IPS-20b (cell line): ENCODE data around the gene ATRX.
"Not testable (repeated sequence)": the region's sequence is repeated elsewhere in the genome, so short reads cannot be mapped to it uniquely, and the experiment has no call there.

ENCODE experiments used
- H3K27ac ChIP-seq: one replicate; pipeline ENCODE4 v1.5.1; 2013; ENCODE audit warnings: low read length
- H3K27me3 ChIP-seq: 2 replicates; pipeline ENCODE4 v1.6.1; 2013; ENCODE audit warnings: mild to moderate bottlenecking, low read length, inconsistent platforms; ENCODE audit not compliant: insufficient read depth
- H3K36me3 ChIP-seq: 2 replicates; pipeline ENCODE4 v1.6.1; 2013; ENCODE audit warnings: low read depth, mild to moderate bottlenecking, inconsistent platforms, low read length, moderate library complexity; ENCODE audit not compliant: insufficient read depth
- H3K4me1 ChIP-seq: 2 replicates; pipeline ENCODE4 v1.6.1; 2013; ENCODE audit warnings: mild to moderate bottlenecking, control low read depth, inconsistent platforms, low read length, moderate library complexity; ENCODE audit not compliant: insufficient read depth
- H3K4me3 ChIP-seq: 2 replicates; pipeline ENCODE4 v1.5.1; 2013; ENCODE audit warnings: mild to moderate bottlenecking, low read length, inconsistent platforms
- H3K9ac ChIP-seq: 2 replicates; pipeline ENCODE4 v1.6.1; 2013; ENCODE audit warnings: low read depth, mild to moderate bottlenecking, inconsistent platforms, low read length, moderate library complexity
- H3K9me3 ChIP-seq: 2 replicates; pipeline ENCODE4 v1.6.1; 2013; ENCODE audit warnings: mild to moderate bottlenecking, low read depth, low read length, inconsistent platforms; ENCODE audit not compliant: insufficient read depth

The ATRX gene

GRCh38 chrX:77597511-77597910 is 188.5 kb downstream of the ATRX start:
- Histone ChIP-seq H3K4me3 (no peak overlapping the region), H3K27me3 (no peaks in the 10 kb centered on the region), H3K4me1 (no peaks in the 10 kb centered on the region), H3K9me3 (no peaks in the 10 kb centered on the region), H3K36me3 (peaks cover 29% of the 10 kb centered on the region; the same call in 1 of the 2 replicates), H3K9ac (no peak overlapping the region), H3K27ac (no peak overlapping the region)

GRCh38 chrX:77597090-77597489 is 188.9 kb downstream of the ATRX start:
- Histone ChIP-seq H3K4me3 (no peak overlapping the region), H3K9ac (no peak overlapping the region), H3K27ac (no peak overlapping the region), H3K4me1 (no peaks in the 10 kb centered on the region), H3K27me3 (no peaks in the 10 kb centered on the region), H3K9me3 (no peaks in the 10 kb centered on the region), H3K36me3 (peaks cover 29% of the 10 kb centered on the region; the same call in 1 of the 2 replicates)

- Histone ChIP-seq H3K27ac (no peak overlapping the region), H3K36me3 (peaks cover 29% of the 10 kb centered on the region; the same call in 1 of the 2 replicates), H3K9me3 (no peaks in the 10 kb centered on the region), H3K4me1 (no peaks in the 10 kb centered on the region), H3K27me3 (no peaks in the 10 kb centered on the region), H3K9ac (no peak overlapping the region), H3K4me3 (no peak overlapping the region)
Observed at GRCh38 chrX:77595848-77596247, 190.2 kb downstream of the ATRX start.

GRCh38 chrX:77572322-77572721 is 213.7 kb downstream of the ATRX start:
- Histone ChIP-seq H3K4me3 (no peak overlapping the region), H3K36me3 (peaks cover 26% of the 10 kb centered on the region; the same call in 1 of the 2 replicates), H3K4me1 (no peaks in the 10 kb centered on the region; the same call in 1 of the 2 replicates), H3K27ac (no peak overlapping the region), H3K27me3 (no peaks in the 10 kb centered on the region), H3K9ac (no peak overlapping the region), H3K9me3 (no peaks in the 10 kb centered on the region)

- peaks cover 7% of the 10 kb centered on the region; the same call in 1 of the 2 replicates for H3K36me3 ChIP-seq
- H3K9me3 ChIP-seq = no peaks in the 10 kb centered on the region
- no peaks in the 10 kb centered on the region for H3K4me1 ChIP-seq
- H3K27me3 ChIP-seq = no peaks in the 10 kb centered on the region
- no peak overlapping the region for H3K9ac ChIP-seq
- no peak overlapping the region for H3K4me3 ChIP-seq
- no peak overlapping the region for H3K27ac ChIP-seq
Observed at GRCh38 chrX:77565278-77565677, 220.7 kb downstream of the ATRX start.

- no peak overlapping the region for H3K27ac ChIP-seq
Observed at GRCh38 chrX:77564823-77565222, 221.2 kb downstream of the ATRX start.

GRCh38 chrX:77561372-77561771 is 224.6 kb downstream of the ATRX start:
- no peaks in the 10 kb centered on the region for H3K4me1 ChIP-seq
- H3K4me3 ChIP-seq = no peak overlapping the region
- H3K27me3 ChIP-seq = no peaks in the 10 kb centered on the region
- H3K27ac ChIP-seq = no peak overlapping the region
- peaks cover 19% of the 10 kb centered on the region; the same call in 1 of the 2 replicates for H3K36me3 ChIP-seq
- H3K9ac ChIP-seq = no peak overlapping the region
- no peaks in the 10 kb centered on the region for H3K9me3 ChIP-seq

More at GRCh38 chrX:77564823-77565222, 221.2 kb downstream of the ATRX start:
- Histone ChIP-seq H3K9me3 (no peaks in the 10 kb centered on the region), H3K4me1 (no peaks in the 10 kb centered on the region), H3K36me3 (peaks cover 7% of the 10 kb centered on the region; the same call in 1 of the 2 replicates), H3K9ac (no peak overlapping the region), H3K4me3 (no peak overlapping the region), H3K27me3 (no peaks in the 10 kb centered on the region)

GRCh38 chrX:77556276-77556675 is 229.7 kb downstream of the ATRX start:
- Histone ChIP-seq H3K9me3 (no peaks in the 10 kb centered on the region), H3K27ac (no peak overlapping the region), H3K4me1 (no peaks in the 10 kb centered on the region), H3K4me3 (no peak overlapping the region), H3K27me3 (no peaks in the 10 kb centered on the region), H3K9ac (no peak overlapping the region), H3K36me3 (peaks cover 12% of the 10 kb centered on the region; the same call in 1 of the 2 replicates)

- Histone ChIP-seq H3K9ac (no peak overlapping the region), H3K36me3 (no peaks in the 10 kb centered on the region), H3K27me3 (no peaks in the 10 kb centered on the region), H3K9me3 (no peaks in the 10 kb centered on the region), H3K4me3 (no peak overlapping the region), H3K4me1 (no peaks in the 10 kb centered on the region), H3K27ac (no peak overlapping the region)
Observed at GRCh38 chrX:77548751-77549150, 237.3 kb downstream of the ATRX start.

- H3K9ac ChIP-seq, H3K9me3 ChIP-seq, H3K27me3 ChIP-seq, H3K36me3 ChIP-seq, H3K27ac ChIP-seq, H3K4me3 ChIP-seq, H3K4me1 ChIP-seq: not testable (repeated sequence)
Observed at GRCh38 chrX:77539778-77540177, 246.2 kb downstream of the ATRX start.

GRCh38 chrX:77531261-77531660 is 254.8 kb downstream of the ATRX start:
- H3K27ac ChIP-seq, H3K27me3 ChIP-seq: not testable (repeated sequence)

GRCh38 chrX:77528034-77528433 is 258.0 kb downstream of the ATRX start:
- Histone ChIP-seq H3K4me1 (no peaks in the 10 kb centered on the region; the same call in 1 of the 2 replicates), H3K9me3 (no peaks in the 10 kb centered on the region), H3K9ac (no peak overlapping the region), H3K27me3 (no peaks in the 10 kb centered on the region), H3K27ac (no peak overlapping the region), H3K36me3 (peaks cover 2% of the 10 kb centered on the region; the same call in 1 of the 2 replicates), H3K4me3 (no peak overlapping the region)

More at GRCh38 chrX:77531261-77531660, 254.8 kb downstream of the ATRX start:
- not testable (repeated sequence) for H3K4me1 ChIP-seq, H3K9me3 ChIP-seq, H3K36me3 ChIP-seq, H3K9ac ChIP-seq, H3K4me3 ChIP-seq
